ENCODE results near the gene IFNK.
A peak's percentile ranks its signal among the peaks of the same experiment; 100 is the strongest.

IFNK gene

GRCh38 chr9:27527702-27528075, 3.6 kb downstream of the IFNK start:
- H2AFZ ChIP-seq (ENCODE audit: low read depth, low read length), result no peak overlapping the region
- no peaks in the 10 kb centered on the region for H3K9me3 ChIP-seq (ENCODE audit: insufficient read depth, low read length)
- no peak overlapping the region for H3K4me2 ChIP-seq (ENCODE audit: low read length)
- TF ChIP-seq EZH2phosphoT487 (IDR thresholded peaks at IDR 0.05; ENCODE audit: low read depth), result no peak
- TF ChIP-seq, protein P1, sequence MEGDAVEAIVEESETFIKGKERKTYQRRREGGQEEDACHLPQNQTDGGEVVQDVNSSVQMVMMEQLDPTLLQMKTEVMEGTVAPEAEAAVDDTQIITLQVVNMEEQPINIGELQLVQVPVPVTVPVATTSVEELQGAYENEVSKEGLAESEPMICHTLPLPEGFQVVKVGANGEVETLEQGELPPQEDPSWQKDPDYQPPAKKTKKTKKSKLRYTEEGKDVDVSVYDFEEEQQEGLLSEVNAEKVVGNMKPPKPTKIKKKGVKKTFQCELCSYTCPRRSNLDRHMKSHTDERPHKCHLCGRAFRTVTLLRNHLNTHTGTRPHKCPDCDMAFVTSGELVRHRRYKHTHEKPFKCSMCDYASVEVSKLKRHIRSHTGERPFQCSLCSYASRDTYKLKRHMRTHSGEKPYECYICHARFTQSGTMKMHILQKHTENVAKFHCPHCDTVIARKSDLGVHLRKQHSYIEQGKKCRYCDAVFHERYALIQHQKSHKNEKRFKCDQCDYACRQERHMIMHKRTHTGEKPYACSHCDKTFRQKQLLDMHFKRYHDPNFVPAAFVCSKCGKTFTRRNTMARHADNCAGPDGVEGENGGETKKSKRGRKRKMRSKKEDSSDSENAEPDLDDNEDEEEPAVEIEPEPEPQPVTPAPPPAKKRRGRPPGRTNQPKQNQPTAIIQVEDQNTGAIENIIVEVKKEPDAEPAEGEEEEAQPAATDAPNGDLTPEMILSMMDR (IDR thresholded peaks at IDR 0.05; ENCODE audit: low read depth, low read length), result no peak
- H3K79me2 ChIP-seq (ENCODE audit: low read length), result no peaks in the 10 kb centered on the region
- no peaks in the 10 kb centered on the region for H3K4me1 ChIP-seq (ENCODE audit: low read length)
- H3K36me3 ChIP-seq (replicated peaks; ENCODE audit: low read depth, low read length), result no peaks in the 10 kb centered on the region
- H3K27me3 ChIP-seq (ENCODE audit: low read depth, low read length), result peaks cover 61% of the 10 kb centered on the region
- H3K9ac ChIP-seq (ENCODE audit: low read length), result no peak overlapping the region
- no peak overlapping the region for H3K27ac ChIP-seq (ENCODE audit: low read length)
- no peak overlapping the region for H3K4me3 ChIP-seq (ENCODE audit: low read length)
- H4K20me1 ChIP-seq (ENCODE audit: insufficient read depth, low read length), result 0 out of 2 replicates have a peak, but pooled peaks cover 6% of the 10 kb centered on the region

GRCh38 chr9:27528076-27528885, 4.2 kb downstream of the IFNK start:
- Histone ChIP-seq H3K4me3 (ENCODE audit: low read length) (peak overlapping the region; percentile 78), H2AFZ (ENCODE audit: low read depth, low read length) (peak overlapping the region; percentile 33), H3K4me1 (ENCODE audit: low read length) (peaks cover 4% of the 10 kb centered on the region), H3K27me3 (ENCODE audit: low read depth, low read length) (peaks cover 64% of the 10 kb centered on the region), H3K9me3 (ENCODE audit: insufficient read depth, low read length) (no peaks in the 10 kb centered on the region), H3K36me3 (replicated peaks; ENCODE audit: low read depth, low read length) (no peaks in the 10 kb centered on the region), H3K4me2 (ENCODE audit: low read length) (peak overlapping the region; percentile 68), H3K27ac (ENCODE audit: low read length) (no peak overlapping the region), H3K9ac (ENCODE audit: low read length) (peak overlapping the region; percentile 54), H3K79me2 (ENCODE audit: low read length) (no peaks in the 10 kb centered on the region), H4K20me1 (ENCODE audit: insufficient read depth, low read length) (0 out of 2 replicates have a peak, but pooled peaks cover 6% of the 10 kb centered on the region)
- no peak for TF ChIP-seq EZH2phosphoT487 (IDR thresholded peaks at IDR 0.05; ENCODE audit: low read depth)
- TF ChIP-seq, protein P1 (IDR thresholded peaks at IDR 0.05; ENCODE audit: low read depth, low read length), result no peak

- Histone ChIP-seq H3K79me2 (ENCODE audit: low read length) (no peaks in the 10 kb centered on the region), H3K27me3 (ENCODE audit: low read depth, low read length) (peaks cover 64% of the 10 kb centered on the region), H3K36me3 (replicated peaks; ENCODE audit: low read depth, low read length) (no peaks in the 10 kb centered on the region), H3K9ac (ENCODE audit: low read length) (peak overlapping the region; percentile 54), H3K9me3 (ENCODE audit: insufficient read depth, low read length) (no peaks in the 10 kb centered on the region), H4K20me1 (ENCODE audit: insufficient read depth, low read length) (0 out of 2 replicates have a peak, but pooled peaks cover 6% of the 10 kb centered on the region), H3K4me2 (ENCODE audit: low read length) (peak overlapping the region; percentile 68), H3K27ac (ENCODE audit: low read length) (no peak overlapping the region), H3K4me3 (ENCODE audit: low read length) (peak overlapping the region; percentile 78), H2AFZ (ENCODE audit: low read depth, low read length) (peak overlapping the region; percentile 33), H3K4me1 (ENCODE audit: low read length) (peaks cover 6% of the 10 kb centered on the region)
- no peak for TF ChIP-seq EZH2phosphoT487 (IDR thresholded peaks at IDR 0.05; ENCODE audit: low read depth)
- TF ChIP-seq, protein P1 (IDR thresholded peaks at IDR 0.05; ENCODE audit: low read depth, low read length), result no peak
Observed at GRCh38 chr9:27528886-27529315, 4.8 kb downstream of the IFNK start.

All from OCI-LY3 (cell line).